ENCODE data around the gene ZNF573.

DNA sequence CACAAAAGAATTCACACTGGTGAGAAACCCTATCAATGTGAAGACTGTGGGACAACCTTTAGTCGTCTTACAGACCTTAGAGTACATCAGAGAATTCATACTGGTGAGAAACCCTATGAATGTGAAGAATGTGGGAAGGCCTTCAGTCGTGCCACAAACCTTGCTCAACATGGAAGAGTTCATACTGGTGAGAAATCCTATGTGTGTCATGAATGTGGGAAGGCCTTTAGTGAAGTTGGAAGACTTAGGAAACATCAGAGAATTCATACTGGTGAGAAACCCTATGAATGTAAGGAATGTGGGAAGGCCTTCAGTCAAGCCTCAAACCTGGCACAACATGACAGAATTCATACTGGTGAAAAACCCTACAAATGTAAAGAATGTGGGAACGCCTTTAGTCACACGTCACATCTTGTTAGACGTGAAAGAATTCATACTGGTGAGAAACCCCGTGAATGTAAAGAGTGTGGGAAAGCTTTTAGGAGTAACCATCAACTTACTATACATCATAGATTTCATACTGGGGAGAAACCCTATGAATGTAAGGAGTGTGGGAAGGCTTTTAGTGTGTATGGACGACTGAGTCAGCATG is 24.0 kb upstream of the ZNF573 start:
- no peak for TF ChIP-seq POLR2A (IDR thresholded peaks at IDR 0.05)
- TF ChIP-seq, protein P1, sequence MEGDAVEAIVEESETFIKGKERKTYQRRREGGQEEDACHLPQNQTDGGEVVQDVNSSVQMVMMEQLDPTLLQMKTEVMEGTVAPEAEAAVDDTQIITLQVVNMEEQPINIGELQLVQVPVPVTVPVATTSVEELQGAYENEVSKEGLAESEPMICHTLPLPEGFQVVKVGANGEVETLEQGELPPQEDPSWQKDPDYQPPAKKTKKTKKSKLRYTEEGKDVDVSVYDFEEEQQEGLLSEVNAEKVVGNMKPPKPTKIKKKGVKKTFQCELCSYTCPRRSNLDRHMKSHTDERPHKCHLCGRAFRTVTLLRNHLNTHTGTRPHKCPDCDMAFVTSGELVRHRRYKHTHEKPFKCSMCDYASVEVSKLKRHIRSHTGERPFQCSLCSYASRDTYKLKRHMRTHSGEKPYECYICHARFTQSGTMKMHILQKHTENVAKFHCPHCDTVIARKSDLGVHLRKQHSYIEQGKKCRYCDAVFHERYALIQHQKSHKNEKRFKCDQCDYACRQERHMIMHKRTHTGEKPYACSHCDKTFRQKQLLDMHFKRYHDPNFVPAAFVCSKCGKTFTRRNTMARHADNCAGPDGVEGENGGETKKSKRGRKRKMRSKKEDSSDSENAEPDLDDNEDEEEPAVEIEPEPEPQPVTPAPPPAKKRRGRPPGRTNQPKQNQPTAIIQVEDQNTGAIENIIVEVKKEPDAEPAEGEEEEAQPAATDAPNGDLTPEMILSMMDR (IDR thresholded peaks at IDR 0.05), result no peak

All from vagina (tissue), 2 donors.